Small intestine (tissue), 7 donors: Measurements from ENCODE around the gene ARHGEF4. TPM values are rescaled to one million over a fixed set of nuclear protein-coding genes. Genes with fewer than 3 reads are reported as not detected.
A peak's percentile ranks its signal among the peaks of the same experiment; 100 is the strongest.

ENCODE experiments used
- DNase-seq, 2 donors: peaks; one replicate each; pipeline versions ENCODE4 v3.0.0 to v3.0.0-alpha.2; 2013
- FAIRE-seq: peaks from 2 replicates; lab custom pipeline; 2012; peaks lifted over from hg19 to GRCh38; lab: Jason Lieb, UNC
- H3K27ac ChIP-seq, 3 donors: one replicate each; pipeline ENCODE4 v1.5.1; 2013; ENCODE audit warnings: low read length in 2 of 3, mild to moderate bottlenecking in 2 of 3, control low read depth in 1 of 3, inconsistent platforms in 1 of 3, low read depth in 1 of 3, moderate library complexity in 1 of 3
- H3K27me3 ChIP-seq, 3 donors: one replicate each; pipeline ENCODE4 v1.6.1; 2013; ENCODE audit warnings: low read length in 3 of 3, inconsistent platforms in 1 of 3; ENCODE audit not compliant: control insufficient read depth in 3 of 3, insufficient read depth in 3 of 3
- H3K36me3 ChIP-seq, 3 donors: one replicate each; pipeline ENCODE4 v1.6.1; 2013; ENCODE audit warnings: low read length in 3 of 3, inconsistent platforms in 1 of 3, low read depth in 1 of 3, mild to moderate bottlenecking in 1 of 3, moderate library complexity in 1 of 3; ENCODE audit not compliant: control insufficient read depth in 3 of 3, insufficient read depth in 2 of 3
- H3K4me1 ChIP-seq, 3 donors: one replicate each; pipeline ENCODE4 v1.6.1; 2013; ENCODE audit warnings: low read length in 2 of 3, inconsistent platforms in 1 of 3, low read depth in 1 of 3, mild to moderate bottlenecking in 1 of 3, moderate library complexity in 1 of 3; ENCODE audit not compliant: control insufficient read depth in 3 of 3, insufficient read depth in 2 of 3
- H3K4me3 ChIP-seq, 3 donors: one replicate each; pipeline ENCODE4 v1.5.1; 2013; ENCODE audit warnings: low read length in 3 of 3, control low read depth in 1 of 3, inconsistent platforms in 1 of 3, low read depth in 1 of 3, mild to moderate bottlenecking in 1 of 3, moderate library complexity in 1 of 3
- H3K9me3 ChIP-seq, 2 donors: one replicate each; pipeline ENCODE4 v1.6.1; 2013; ENCODE audit warnings: low read depth in 1 of 2, low read length in 1 of 2; ENCODE audit not compliant: control insufficient read depth in 2 of 2, insufficient read depth in 1 of 2
- WGBS, 3 donors: extraction: QIAGEN DNeasy Blood & Tissue Kit; methylation state at CpG; one replicate each; pipeline ENCODE4 v1.1.7; 2013; 5-methylcytosine and 5-hydroxymethylcytosine counted together
- polyA plus RNA-seq, 4 donors: library from polyadenylated mRNA; stranded (reverse) in 3 of 4; unstranded in 1 of 4; fragments of 200-250 nt in 3 of 4; fragments of 120-200 nt in 1 of 4; gene quantifications; one replicate each; pipeline versions ENCODE4 v1.2.1 to v1.2.3, GENCODE V29; 2013
- donor health status: healthy with polysubstance abuse.
- donor health status: control.
- donor health status: control.
- donor health status: Bipolar disorder and iron deficiency.
- donor health status: healthy.

Gene ARHGEF4
- polyA plus RNA-seq, 4 donors: 0.22 to 2.8 (median 0.83) TPM; not detected in 1

- Histone ChIP-seq H3K4me3 (no peak overlapping the region), H3K9me3 (no peaks in the 10 kb centered on the region), H3K4me1 (no peaks in the 10 kb centered on the region), H3K27me3 (peaks cover 0 to 24% (median 13%) of the 10 kb centered on the region in 3 donors), H3K36me3 (no peaks in the 10 kb centered on the region), H3K27ac (no peak overlapping the region)
- DNase-seq (no peak), FAIRE-seq (no peak)
- WGBS, 3 donors: 38 to 47% (median 46%) methylated on average over 48 to 50 of the region's 50 CpGs
Observed at GRCh38 chr2:130915595-130916437, 79.1 kb downstream of the ARHGEF4 start.

- peaks cover 0 to 24% (median 13%) of the 10 kb centered on the region in 3 donors for H3K27me3 ChIP-seq
- DNase-seq (no peak), FAIRE-seq (no peak)
- 20 to 37% (median 31%) methylated on average over 19 of the region's 19 CpGs for WGBS, 3 donors
- no peaks in the 10 kb centered on the region for H3K36me3 ChIP-seq
- H3K4me1 ChIP-seq: no peaks in the 10 kb centered on the region
- no peak overlapping the region for H3K4me3 ChIP-seq
- no peak overlapping the region for H3K27ac ChIP-seq
- H3K9me3 ChIP-seq: no peaks in the 10 kb centered on the region
Observed at GRCh38 chr2:130916438-130916705, 79.7 kb downstream of the ARHGEF4 start.

GRCh38 chr2:130917006-130917688 lies 80.4 kb downstream of the ARHGEF4 start:
- H3K4me3 ChIP-seq: no peak overlapping the region
- DNase-seq: no peak
- 82 to 84% (median 84%) methylated on average over 24 of the region's 24 CpGs for WGBS, 3 donors
- H3K4me1 ChIP-seq: no peaks in the 10 kb centered on the region
- no peaks in the 10 kb centered on the region for H3K36me3 ChIP-seq
- no peak for FAIRE-seq
- H3K27ac ChIP-seq: no peak overlapping the region
- H3K27me3 ChIP-seq: peaks cover 0 to 24% (median 13%) of the 10 kb centered on the region in 3 donors
- H3K9me3 ChIP-seq: no peaks in the 10 kb centered on the region

- Histone ChIP-seq H3K4me1 (no peaks in the 10 kb centered on the region), H3K27ac (no peak overlapping the region), H3K4me3 (no peak overlapping the region), H3K27me3 (peaks cover 0 to 24% (median 13%) of the 10 kb centered on the region in 3 donors), H3K36me3 (no peaks in the 10 kb centered on the region), H3K9me3 (no peaks in the 10 kb centered on the region)
- 50 to 71% (median 63%) methylated on average over 21 of the region's 21 CpGs for WGBS, 3 donors
- FAIRE-seq (no peak), DNase-seq (no peak)
Observed at GRCh38 chr2:130918393-130918792, 81.7 kb downstream of the ARHGEF4 start.

- Histone ChIP-seq H3K4me1 (no peaks in the 10 kb centered on the region), H3K27ac (no peak overlapping the region), H3K27me3 (peaks cover 0 to 17% (median 3%) of the 10 kb centered on the region in 3 donors), H3K36me3 (no peaks in the 10 kb centered on the region), H3K9me3 (no peaks in the 10 kb centered on the region), H3K4me3 (no peak overlapping the region)
- 25 to 37% (median 35%) methylated on average over 7 of the region's 7 CpGs for WGBS, 3 donors
- FAIRE-seq: no peak
- peak; percentile 59 to 64 for DNase-seq
Observed at GRCh38 chr2:130920415-130921163, 83.9 kb downstream of the ARHGEF4 start.

GRCh38 chr2:130921164-130921476 lies 84.4 kb downstream of the ARHGEF4 start:
- DNase-seq: no peak
- Histone ChIP-seq H3K9me3 (no peaks in the 10 kb centered on the region), H3K4me3 (no peak overlapping the region), H3K36me3 (no peaks in the 10 kb centered on the region), H3K27me3 (peaks cover 0 to 13% (median 0%) of the 10 kb centered on the region in 3 donors), H3K27ac (no peak overlapping the region), H3K4me1 (no peaks in the 10 kb centered on the region)
- WGBS, 3 donors: 85 to 86% (median 85%) methylated on average over 8 of the region's 8 CpGs
- FAIRE-seq: no peak

- Histone ChIP-seq H3K4me1 (no peaks in the 10 kb centered on the region), H3K9me3 (peaks cover 0 to 4% of the 10 kb centered on the region in 2 donors), H3K27me3 (peaks cover 0 to 1% (median 0%) of the 10 kb centered on the region in 3 donors), H3K36me3 (no peaks in the 10 kb centered on the region), H3K27ac (no peak overlapping the region), H3K4me3 (no peak overlapping the region)
- 61 to 80% (median 75%) methylated on average over 2 of the region's 2 CpGs for WGBS, 3 donors
- DNase-seq (no peak), FAIRE-seq (no peak)
Observed at GRCh38 chr2:130922417-130922816, 85.7 kb downstream of the ARHGEF4 start.

GRCh38 chr2:130928385-130928784 lies 91.7 kb downstream of the ARHGEF4 start:
- DNase-seq (no peak), FAIRE-seq (no peak)
- Histone ChIP-seq H3K4me3 (no peak overlapping the region), H3K27me3 (peaks cover 0 to 3% (median 2%) of the 10 kb centered on the region in 3 donors), H3K9me3 (peaks cover 2 to 4% of the 10 kb centered on the region in 2 donors), H3K27ac (no peak overlapping the region), H3K4me1 (no peaks in the 10 kb centered on the region), H3K36me3 (no peaks in the 10 kb centered on the region)
- 52 to 65% (median 54%) methylated on average over 4 of the region's 4 CpGs for WGBS, 3 donors
